H1 (cell line): Measurements from ENCODE around the gene IQCE. TPM values are rescaled to one million over a fixed set of nuclear protein-coding genes. Genes with fewer than 3 reads are reported as not detected.
A peak's percentile ranks its signal among the peaks of the same experiment; 100 is the strongest.

Source experiments
- CTCF ChIA-PET: fragments of 300-600 bp; sonication (Branson Sonifier 250); formaldehyde crosslinking; loops from one replicate; lab custom pipeline; 2021; ENCODE audit not compliant: partially characterized antibody; lab: Charles Lee
- POLR2A ChIA-PET: fragments of 300-600 bp; sonication (Branson Sonifier 250); formaldehyde crosslinking; loops from one replicate; lab custom pipeline; 2021; ENCODE audit warnings: inconsistent platforms; ENCODE audit not compliant: partially characterized antibody; lab: Charles Lee
- DNase-seq, 2 experiments: peaks; one replicate each; pipeline versions ENCODE4 v3.0.0 to v3.0.0-alpha.2; 2010 to 2022; ENCODE audit warnings: low spot score in 2 of 2, low read depth in 1 of 2, mixed read lengths in 1 of 2
- FAIRE-seq: peaks from 2 replicates; lab custom pipeline; 2011; peaks lifted over from hg19 to GRCh38; lab: Jason Lieb, UNC
- H2AFZ ChIP-seq: 2 replicates; pipeline ENCODE4 v1.8.1; 2012; ENCODE audit warnings: low read length, inconsistent platforms
- H2AK5ac ChIP-seq: 2 replicates; pipeline ENCODE4 v1.6.1; 2013; ENCODE audit warnings: low read depth, low read length
- H2BK120ac ChIP-seq: replicated peaks from 2 replicates; pipeline ENCODE3; 2013; ENCODE audit warnings: low read depth, low read length, inconsistent platforms
- H2BK12ac ChIP-seq: 2 replicates; pipeline ENCODE4 v1.6.1; 2013; ENCODE audit warnings: low read depth, low read length
- H2BK15ac ChIP-seq: 2 replicates; pipeline ENCODE4 v1.6.1; 2013; ENCODE audit warnings: low read length
- H2BK20ac ChIP-seq: 2 replicates; pipeline ENCODE4 v1.6.1; 2013; ENCODE audit warnings: low read length
- H2BK5ac ChIP-seq: 2 replicates; pipeline ENCODE4 v1.6.1; 2013; ENCODE audit warnings: low read depth, low read length
- H3K14ac ChIP-seq: 2 replicates; pipeline ENCODE4 v1.6.1; 2013; ENCODE audit warnings: inconsistent platforms; ENCODE audit not compliant: insufficient read length
- H3K18ac ChIP-seq: 2 replicates; pipeline ENCODE4 v1.6.1; 2013; ENCODE audit warnings: low read length; ENCODE audit errors: extremely low read depth
- H3K23ac ChIP-seq: 2 replicates; pipeline ENCODE4 v1.6.1; 2013; ENCODE audit warnings: inconsistent platforms; ENCODE audit not compliant: insufficient read length
- H3K23me2 ChIP-seq: 2 replicates; pipeline ENCODE4 v1.6.1; 2013; ENCODE audit warnings: low read depth, low read length
- H3K27ac ChIP-seq: 2 replicates; pipeline ENCODE4 v1.6.1; 2011; ENCODE audit warnings: low read depth, low read length, inconsistent platforms
- H3K27me3 ChIP-seq, 4 experiments: replicated peaks in 1 of 4; 1 replicate in 1 of 4; 2 replicates in 3 of 4; pipeline versions ENCODE4 v1.6.1 to v1.8.1; 2011 to 2013; ENCODE audit warnings: low read length in 3 of 4, mild to moderate bottlenecking in 3 of 4, inconsistent platforms in 2 of 4, mixed read lengths in 2 of 4, moderate library complexity in 1 of 4; ENCODE audit not compliant: control insufficient read depth in 3 of 4, insufficient read depth in 3 of 4; ENCODE audit errors: extremely low read depth in 1 of 4
- H3K36me3 ChIP-seq, 4 experiments: 2 replicates each; pipeline versions ENCODE4 v1.6.1 to v1.8.1; 2011 to 2013; ENCODE audit warnings: mild to moderate bottlenecking in 4 of 4, low read length in 3 of 4, moderate library complexity in 2 of 4, control low read depth in 1 of 4, inconsistent platforms in 1 of 4; ENCODE audit not compliant: insufficient read depth in 4 of 4, control insufficient read depth in 2 of 4
- H3K4ac ChIP-seq: replicated peaks from 2 replicates; pipeline ENCODE3; 2013; ENCODE audit warnings: low read length, low read depth, mixed read lengths, inconsistent platforms; ENCODE audit not compliant: insufficient read length
- H3K4me1 ChIP-seq, 4 experiments: replicated peaks in 1 of 4; 1 replicate in 1 of 4; 2 replicates in 3 of 4; pipeline versions ENCODE4 v1.6.1 to v1.8.1; 2011 to 2013; ENCODE audit warnings: low read length in 3 of 4, inconsistent platforms in 2 of 4, mixed read lengths in 1 of 4; ENCODE audit not compliant: insufficient read depth in 4 of 4, control insufficient read depth in 3 of 4
- H3K4me2 ChIP-seq, 2 experiments: 2 replicates each; pipeline versions ENCODE4 v1.6.1 to v1.8.1; 2011 to 2013; ENCODE audit warnings: low read depth in 2 of 2, low read length in 2 of 2, control low read depth in 1 of 2, inconsistent platforms in 1 of 2, mild to moderate bottlenecking in 1 of 2; ENCODE audit not compliant: insufficient read depth in 1 of 2
- H3K4me3 ChIP-seq, 4 experiments: fragments of 200-600, 300-600 bp in 1 of 4; sonication (generic), shearing (Covaris generic), sonication (Bioruptor Twin) in 1 of 4; 2 replicates each; pipeline versions ENCODE4 v1.5.1 to v1.8.1; 2011 to 2016; ENCODE audit warnings: low read length in 4 of 4, low read depth in 3 of 4, control low read depth in 2 of 4, inconsistent platforms in 2 of 4, mild to moderate bottlenecking in 2 of 4, mixed read lengths in 1 of 4, moderate library complexity in 1 of 4; ENCODE audit not compliant: insufficient read depth in 2 of 4; ENCODE audit errors: extremely low read depth in 1 of 4
- H3K56ac ChIP-seq: replicated peaks from 2 replicates; pipeline ENCODE3; 2013; ENCODE audit warnings: low read depth, mild to moderate bottlenecking, mixed read lengths, low read length, inconsistent platforms; ENCODE audit not compliant: insufficient read length
- H3K79me1 ChIP-seq: 2 replicates; pipeline ENCODE4 v1.6.1; 2013; ENCODE audit warnings: low read depth, low read length, control low read depth
- H3K79me2 ChIP-seq, 2 experiments: 2 replicates each; pipeline versions ENCODE4 v1.6.1 to v1.8.1; 2012 to 2013; ENCODE audit warnings: low read length in 2 of 2, mild to moderate bottlenecking in 2 of 2, inconsistent platforms in 1 of 2; ENCODE audit not compliant: insufficient read depth in 2 of 2, control insufficient read depth in 1 of 2
- H3K9ac ChIP-seq, 4 experiments: replicated peaks in 1 of 4; 1 replicate in 1 of 4; 2 replicates in 3 of 4; pipeline versions ENCODE4 v1.6.1 to v1.8.1; 2011 to 2013; ENCODE audit warnings: low read depth in 3 of 4, low read length in 3 of 4, control low read depth in 2 of 4, mild to moderate bottlenecking in 2 of 4, moderate library complexity in 2 of 4, inconsistent platforms in 1 of 4; ENCODE audit errors: extremely low read depth in 1 of 4
- H3K9me3 ChIP-seq, 2 experiments: 2 replicates each; pipeline versions ENCODE4 v1.6.1 to v1.8.1; 2012 to 2013; ENCODE audit warnings: mild to moderate bottlenecking in 2 of 2, moderate library complexity in 2 of 2, control low read depth in 1 of 2, inconsistent platforms in 1 of 2, low read depth in 1 of 2, low read length in 1 of 2, mixed read lengths in 1 of 2; ENCODE audit not compliant: insufficient read depth in 2 of 2
- H4K20me1 ChIP-seq, 2 experiments: replicated peaks in 1 of 2; 2 replicates each; pipeline versions ENCODE3 to v1.8.1; 2011 to 2013; ENCODE audit warnings: inconsistent platforms in 2 of 2, low read length in 2 of 2, mild to moderate bottlenecking in 1 of 2; ENCODE audit not compliant: insufficient read depth in 2 of 2, control insufficient read depth in 1 of 2
- H4K5ac ChIP-seq: 2 replicates; pipeline ENCODE4 v1.6.1; 2013; ENCODE audit warnings: low read length, low read depth, mixed read lengths, inconsistent platforms; ENCODE audit not compliant: insufficient read length
- H4K8ac ChIP-seq: 2 replicates; pipeline ENCODE4 v1.8.0; 2013; ENCODE audit warnings: mild to moderate bottlenecking, moderate library complexity, low read length, inconsistent platforms; ENCODE audit not compliant: insufficient read depth; ENCODE audit errors: extremely low read depth
- H4K91ac ChIP-seq: replicated peaks from 2 replicates; pipeline ENCODE3; 2013; ENCODE audit warnings: low read length, mixed read lengths, inconsistent platforms; ENCODE audit not compliant: insufficient read length
- JUND ChIP-seq: IDR thresholded peaks from 2 replicates; pipeline ENCODE4 v1.6.1; 2011; ENCODE audit warnings: mild to moderate bottlenecking, improper control_type of control experiment, low read length
- NANOG ChIP-seq: IDR thresholded peaks from 2 replicates; pipeline ENCODE4 v1.6.1; 2011; ENCODE audit warnings: low read length, low read depth, mild to moderate bottlenecking, inconsistent platforms; ENCODE audit not compliant: insufficient read depth, poor library complexity, severe bottlenecking
- POLR2A ChIP-seq, 2 experiments: IDR thresholded peaks; 1 replicate in 1 of 2; 2 replicates in 1 of 2; pipeline ENCODE4 v1.6.1; 2011; ENCODE audit warnings: low read depth in 2 of 2, low read length in 2 of 2, mild to moderate bottlenecking in 2 of 2; ENCODE audit errors: control extremely low read depth in 1 of 2
- POLR2AphosphoS5 ChIP-seq: IDR thresholded peaks from 2 replicates; pipeline ENCODE4 v1.6.1; 2011; ENCODE audit warnings: low read depth, low read length
- SRF ChIP-seq: IDR thresholded peaks from 2 replicates; pipeline ENCODE4 v1.6.1; 2011; ENCODE audit warnings: mild to moderate bottlenecking, low read depth, low read length, moderate library complexity
- WGBS, 2 experiments: shearing (Covaris generic) in 1 of 2; methylation state at CpG; one replicate each; pipeline versions ENCODE4 v1.1.6 to v1.1.7; 2013 to 2015; ENCODE audit warnings: low lambda C conversion rate in 2 of 2, mixed read lengths in 2 of 2, inconsistent platforms in 1 of 2, low coverage in 1 of 2, missing lambda C conversion rate in 1 of 2; ENCODE audit not compliant: insufficient replicate concordance in 2 of 2, insufficient coverage in 1 of 2, insufficient read length in 1 of 2; ENCODE audit errors: extremely low coverage in 1 of 2, missing lambda C conversion rate in 1 of 2; 5-methylcytosine and 5-hydroxymethylcytosine counted together
- polyA plus RNA-seq, 7 experiments: library from polyadenylated mRNA; depleted of rRNA in 3 of 7; stranded (reverse) in 5 of 7; unstranded in 2 of 7; fragments of >200 nt in 5 of 7; fragments of 200-250 nt in 2 of 7; gene quantifications; 1 replicate in 5 of 7; 2 replicates in 1 of 7; 4 replicates in 1 of 7; pipeline versions ENCODE4 v1.2.1 to v1.2.3, GENCODE V29; 2011 to 2013; ENCODE audit warnings: missing spikeins in 2 of 7, mixed read lengths in 2 of 7
- total RNA-seq: library from RNA; stranded (reverse); fragmentation: NEBNext Ultra II Directional; extraction: Animal tissue kit (Norgen Biotek cat#: 25700); gene quantifications from 2 replicates; pipeline ENCODE4 v1.2.1, GENCODE V29; 2021

IQCE gene
- total and polyA plus RNA-seq, 2 of the 8 experiments (the other 6 are each of a cell fraction or from before 2014, with no cell fraction given), result 2.2 to 4.9 TPM

GRCh38 chr7:2640482-2640830 is 81.7 kb downstream of the IQCE start:
- H2BK12ac ChIP-seq, result peak overlapping the region; percentile 92; the same call in 1 of the 2 replicates
- H2BK5ac ChIP-seq, result peak overlapping the region; percentile 64
- H3K9me3 ChIP-seq, result no peaks in the 10 kb centered on the region
- no peaks in the 10 kb centered on the region for H3K27me3 ChIP-seq
- H3K18ac ChIP-seq, result peak overlapping the region; percentile 52; the same call in 1 of the 2 replicates
- H3K23me2 ChIP-seq, result no peaks in the 10 kb centered on the region; the same call in 1 of the 2 replicates
- no peak overlapping the region for H2AFZ ChIP-seq
- H4K91ac ChIP-seq, result peak overlapping the region; percentile 83
- CTCF ChIA-PET, result no interaction called here
- H3K79me1 ChIP-seq, result peaks cover 41% of the 10 kb centered on the region
- no peak overlapping the region for H3K23ac ChIP-seq
- peaks cover 3 to 38% (median 31%) of the 10 kb centered on the region in 4 experiments for H3K4me1 ChIP-seq
- peaks cover 11 to 78% of the 10 kb centered on the region in 2 experiments for H3K79me2 ChIP-seq
- no peaks in the 10 kb centered on the region; a peak in 1 of 8 replicates for H3K36me3 ChIP-seq
- H3K14ac ChIP-seq, result no peak overlapping the region
- WGBS, 2 experiments, result 91% methylated on average over 11 of the region's 12 CpGs; no CpG with 5 or more reads in 1 of the 2 experiments
- TF ChIP-seq JUND, result no peak
- TF ChIP-seq POLR2AphosphoS5, result no peak; the same call in 1 of the 2 replicates
- 0 out of 3 replicates have a peak, but pooled peaks of 1 of the 2 experiments have one; percentile 7 for TF ChIP-seq POLR2A (IDR thresholded peaks at IDR 0.05; ENCODE audit: control extremely low read depth in 1 of 2, low read depth in 2 of 2, low read length in 2 of 2)
- no peak for TF ChIP-seq SRF
- no peak for TF ChIP-seq NANOG
- FAIRE-seq (no peak), DNase-seq (no peak)
- no peak overlapping the region for H2BK120ac ChIP-seq
- no peak overlapping the region for H2BK20ac ChIP-seq
- H3K56ac ChIP-seq, result no peak overlapping the region
- peak overlapping the region; percentile 83; the same call in 1 of the 2 replicates for H2AK5ac ChIP-seq
- H3K9ac ChIP-seq, result no peak overlapping the region; a peak in 2 of 7 replicates
- peaks cover 40 to 58% of the 10 kb centered on the region in 2 experiments for H4K20me1 ChIP-seq
- H3K4ac ChIP-seq, result peak overlapping the region; percentile 13
- peak overlapping the region; percentile 75 for H4K8ac ChIP-seq
- H3K4me3 ChIP-seq, result no peak overlapping the region
- H3K27ac ChIP-seq, result peak overlapping the region; percentile 47; the same call in 1 of the 2 replicates
- H2BK15ac ChIP-seq, result peak overlapping the region; percentile 61; the same call in 1 of the 2 replicates
- no peak overlapping the region for H4K5ac ChIP-seq
- peak overlapping the region; percentile 54 to 60; a peak in 1 of 4 replicates for H3K4me2 ChIP-seq
- POLR2A ChIA-PET, result no interaction called here
